Anterior cingulate cortex (tissue), 58 donors: ENCODE results near the gene NMRAL1.

Experiments
- DNase-seq, 58 donors: peaks; one replicate each; lab custom pipeline; 2025; lab: John Stamatoyannopoulos, UW

The NMRAL1 gene

GRCh38 chr16:4506450-4506849 lies 32.0 kb upstream of the NMRAL1 start:
- peak in 46 of 58 donors; percentile 22 to 90 (median 50) for DNase-seq

DNA sequence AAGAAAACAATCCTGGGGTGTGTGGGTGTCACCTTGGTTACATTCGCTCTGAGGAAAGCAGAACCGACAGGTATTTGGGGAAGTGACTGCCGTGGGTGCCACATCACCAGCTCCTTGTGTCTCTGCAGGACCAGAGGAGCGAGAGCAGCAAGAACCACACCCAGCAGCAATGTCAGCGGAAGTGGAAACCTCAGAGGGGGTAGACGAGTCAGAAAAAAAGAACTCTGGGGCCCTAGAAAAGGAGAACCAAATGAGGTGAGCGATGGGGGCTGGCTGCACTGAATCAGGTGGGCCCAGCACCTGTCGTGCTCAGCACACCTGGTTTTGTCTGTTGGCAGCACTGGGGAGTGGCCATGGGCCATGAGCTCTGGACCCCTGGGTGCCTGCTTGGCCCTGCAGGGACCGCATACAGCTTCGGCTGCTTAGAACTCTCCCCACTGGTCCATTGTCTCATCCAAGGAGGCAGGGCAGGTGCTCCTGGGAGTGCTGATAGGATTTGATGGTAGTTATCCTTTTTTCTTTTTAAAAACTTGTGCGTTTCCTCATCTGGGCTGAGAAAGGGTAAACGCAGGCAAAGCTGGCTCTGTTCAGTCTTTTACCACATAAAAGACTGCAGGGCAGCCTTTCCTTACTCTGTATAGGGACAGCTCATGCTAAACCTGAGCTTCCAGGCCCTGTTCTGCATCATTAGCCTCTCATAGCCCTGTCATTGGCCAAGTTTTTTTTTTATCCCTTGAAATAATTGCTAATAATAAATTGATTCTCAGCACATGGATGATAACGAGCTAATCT lies 31.1 kb upstream of the NMRAL1 start:
- DNase-seq: peak in 1 of 58 donors; percentile 55

DNA sequence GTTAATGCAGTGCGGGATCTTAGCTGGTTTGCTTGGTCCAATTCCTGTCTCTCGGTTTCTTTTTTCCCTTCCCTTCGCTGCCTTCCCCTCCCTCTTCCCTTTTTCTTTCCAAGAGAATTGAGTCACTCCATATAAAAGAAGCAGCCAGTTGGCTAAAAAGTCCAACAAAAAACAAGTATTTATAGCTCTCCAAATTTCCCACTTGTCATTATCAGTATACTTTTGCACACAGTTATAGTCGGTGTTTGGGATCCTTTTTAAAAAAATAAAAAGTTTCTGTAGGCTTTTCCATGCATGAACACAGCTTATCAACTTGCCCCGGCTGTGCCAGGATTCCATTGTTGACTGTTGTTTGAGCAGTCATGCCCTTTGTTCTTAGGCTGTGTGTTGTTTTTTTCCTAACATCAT lies 26.6 kb upstream of the NMRAL1 start:
- peak in 7 of 58 donors; percentile 15 to 75 (median 35) for DNase-seq

DNA sequence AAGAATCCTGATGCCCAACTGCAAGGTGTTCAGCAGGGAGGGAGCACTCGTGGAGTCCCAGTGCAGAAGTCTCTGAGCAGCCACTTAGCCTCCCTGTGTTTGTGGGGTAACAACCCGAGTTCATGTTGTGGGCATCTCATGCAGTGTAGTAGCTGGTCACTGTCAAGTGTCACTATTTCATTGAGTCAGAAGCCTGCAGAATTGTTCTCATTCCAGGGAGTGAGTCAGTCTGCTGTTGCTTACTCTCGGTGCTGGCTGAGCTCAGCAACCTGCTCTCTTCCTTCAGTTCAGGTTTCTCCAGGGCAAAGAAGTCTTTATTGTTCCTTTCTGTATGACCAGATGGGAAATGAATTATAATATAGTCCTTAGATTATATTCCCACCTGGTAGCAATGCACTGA lies 25.8 kb upstream of the NMRAL1 start:
- peak in 11 of 58 donors; percentile 10 to 65 (median 30) for DNase-seq

DNA sequence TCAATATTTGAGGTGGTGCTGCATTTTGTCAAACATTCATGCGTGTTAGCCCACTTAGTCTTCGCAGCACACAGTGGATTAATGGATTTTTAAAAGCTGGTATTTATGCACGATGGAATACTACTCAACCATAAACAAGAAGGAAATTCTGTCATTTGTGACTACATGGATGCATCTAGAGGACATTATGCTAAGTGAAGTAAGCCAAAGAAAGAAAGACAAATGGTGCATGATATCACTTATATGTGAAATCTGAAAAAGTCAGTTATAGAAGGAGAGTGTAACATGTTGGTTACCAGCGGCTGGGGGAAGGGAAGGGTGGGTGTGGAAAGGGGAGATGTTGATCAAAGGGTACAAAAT lies 24.8 kb upstream of the NMRAL1 start:
- no peak for DNase-seq

- DNase-seq: no peak
Observed at GRCh38 chr16:4498546-4499195, 24.2 kb upstream of the NMRAL1 start.

GRCh38 chr16:4496305-4496704 lies 21.9 kb upstream of the NMRAL1 start:
- no peak for DNase-seq

DNA sequence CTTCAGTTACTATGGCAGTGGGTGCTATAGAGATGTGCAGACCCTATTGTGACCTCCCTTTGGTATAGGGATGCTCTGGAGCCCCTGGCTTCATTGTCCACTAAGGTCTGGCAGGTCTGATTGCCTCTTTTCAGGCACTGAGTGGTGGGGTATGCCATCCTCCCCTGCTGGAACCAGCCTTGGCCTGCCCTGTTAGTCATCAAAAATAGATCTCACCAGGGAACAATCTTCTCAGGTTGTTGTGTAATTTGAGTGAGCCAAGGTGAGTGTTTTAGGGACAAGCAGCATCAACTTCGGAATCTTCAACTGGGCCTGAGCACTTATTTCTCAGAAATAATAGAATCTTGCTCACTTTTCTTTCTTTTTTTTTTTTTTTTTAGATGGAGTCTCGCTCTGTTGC lies 21.3 kb upstream of the NMRAL1 start:
- no peak for DNase-seq

- no peak for DNase-seq
Observed at GRCh38 chr16:4494746-4495490, 20.5 kb upstream of the NMRAL1 start.

DNA sequence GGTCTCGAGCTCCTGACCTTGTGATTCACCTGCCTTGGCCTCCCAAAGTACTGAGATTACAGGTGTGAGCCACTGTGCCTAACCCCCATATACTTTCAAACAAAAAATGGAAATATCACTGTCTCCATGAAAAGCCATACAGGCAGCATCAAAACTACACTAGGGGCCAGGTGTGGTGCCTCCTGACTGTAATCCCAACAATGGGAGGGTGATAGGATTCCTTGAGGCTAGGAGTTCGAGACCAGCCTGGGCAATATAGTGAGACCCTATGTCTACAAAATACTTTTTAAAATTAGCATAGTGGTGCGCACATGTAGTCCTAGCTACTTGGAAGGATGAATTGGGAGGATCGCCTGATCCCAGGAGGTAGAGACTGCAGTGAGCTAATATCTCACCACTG lies 17.5 kb upstream of the NMRAL1 start:
- DNase-seq: no peak

GRCh38 chr16:4489030-4489429 lies 14.6 kb upstream of the NMRAL1 start:
- DNase-seq: no peak

GRCh38 chr16:4488499-4488967 lies 14.1 kb upstream of the NMRAL1 start:
- no peak for DNase-seq

DNA sequence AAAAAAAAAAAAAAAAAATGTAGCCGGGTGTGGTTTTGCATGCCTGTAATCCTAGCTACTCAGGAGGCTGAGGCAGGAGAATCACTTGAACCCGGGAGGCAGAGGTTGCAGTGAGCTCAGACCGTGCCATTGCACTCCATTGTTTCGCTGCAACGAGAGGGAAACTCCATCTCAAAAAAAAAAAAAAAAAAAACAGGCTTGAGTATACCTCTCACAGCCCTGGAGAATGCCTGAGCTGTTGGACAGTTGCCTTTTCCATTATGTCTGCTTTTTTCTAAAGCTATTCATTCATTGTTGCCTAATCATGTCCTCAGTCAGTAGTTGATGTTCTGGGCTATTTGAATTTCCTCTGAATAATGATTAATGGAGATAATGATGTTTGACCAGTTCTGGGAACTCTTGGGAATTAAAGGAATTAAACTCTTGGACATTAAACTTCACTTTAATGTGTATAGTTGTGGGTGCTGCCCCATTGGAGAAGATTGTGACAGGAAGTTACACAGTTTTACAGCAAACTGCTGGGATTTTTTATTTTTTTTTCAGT lies 13.6 kb upstream of the NMRAL1 start:
- DNase-seq: no peak

DNA sequence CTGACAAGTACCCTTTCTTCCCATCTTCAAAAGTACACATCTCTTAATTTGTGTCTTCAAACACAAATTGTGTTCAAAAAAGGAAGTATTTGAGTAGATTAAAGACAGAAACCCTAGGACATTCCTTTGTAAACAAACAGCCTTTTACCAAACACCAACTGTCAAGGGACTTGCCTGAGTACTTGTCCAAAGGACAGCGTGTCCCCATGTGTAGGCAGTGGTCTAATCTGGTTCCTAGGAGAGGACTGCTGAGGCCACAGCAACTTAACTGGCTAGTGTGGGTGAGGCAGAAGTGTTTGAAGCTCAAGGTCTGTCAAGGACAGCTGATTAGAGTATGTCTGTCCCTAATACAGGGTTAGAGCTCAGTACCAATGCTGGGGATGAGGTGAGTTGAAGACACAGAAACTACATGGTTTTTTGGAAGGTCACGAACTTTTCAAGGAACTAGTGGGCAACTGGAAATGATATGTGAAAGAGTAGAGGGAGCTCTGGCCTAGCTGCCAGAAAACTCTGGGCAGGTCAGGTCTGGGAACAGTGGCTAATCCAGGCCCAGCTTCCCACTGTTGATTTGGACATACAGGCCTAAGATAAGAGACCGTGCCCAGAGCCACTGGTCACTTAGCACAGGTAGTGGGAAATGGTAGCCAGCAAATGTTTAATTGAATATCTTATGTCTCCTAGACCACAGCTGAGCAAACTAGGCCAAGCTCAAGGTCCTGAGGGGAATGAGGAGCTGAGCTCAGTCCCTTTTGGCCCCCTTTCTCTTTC lies 11.9 kb upstream of the NMRAL1 start:
- no peak for DNase-seq

DNA sequence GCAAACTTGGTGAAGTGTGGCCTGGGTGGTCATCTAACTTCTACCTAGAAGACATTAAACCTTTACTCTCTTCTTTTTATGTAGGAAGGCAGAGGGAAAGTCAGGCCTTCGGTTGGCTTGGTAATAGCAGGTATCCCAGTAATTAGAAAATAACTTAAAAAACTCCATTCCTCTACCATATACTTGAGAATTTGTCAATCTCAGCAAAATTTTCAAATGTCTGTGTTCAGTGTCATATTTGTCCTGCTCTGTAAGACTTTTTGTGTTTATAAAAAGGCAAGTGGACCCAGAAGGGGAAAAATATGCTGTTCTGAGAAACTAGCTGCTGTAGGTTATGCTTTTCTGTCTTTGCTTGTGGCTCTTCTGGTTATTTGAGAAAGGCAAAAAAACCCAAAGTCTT lies 7.5 kb upstream of the NMRAL1 start:
- no peak for DNase-seq

- DNase-seq: no peak
Observed at GRCh38 chr16:4481526-4481925, 7.1 kb upstream of the NMRAL1 start.

GRCh38 chr16:4477966-4478365 lies 3.5 kb upstream of the NMRAL1 start:
- DNase-seq: peak in 1 of 58 donors; percentile 8

- DNase-seq: peak; percentile 47 to 95 (median 88)
Observed at GRCh38 chr16:4475880-4476788, 1.7 kb upstream of the NMRAL1 start, which contains the start of gene HMOX2. Gene HMOX2 (plus strand): TSS chr16:4476398. CDS start chr16:4505525, 29,127 bp downstream.

- no peak for DNase-seq
Observed at GRCh38 chr16:4472880-4473279, 1.5 kb downstream of the NMRAL1 start.
